ENCODE data around the gene RAPGEF4.

RAPGEF4 gene

GRCh38 chr2:173044686-173045085, 309.0 kb downstream of the RAPGEF4 start:
- Mint-ChIP-seq H3K4me3 (no peak overlapping the region), H3K27ac (no peak overlapping the region), H3K36me3 (no peaks in the 10 kb centered on the region), H3K9me3 (no peaks in the 10 kb centered on the region), H3K4me1 (no peaks in the 10 kb centered on the region), H3K27me3 (peaks cover 7% of the 10 kb centered on the region)
- ATAC-seq, result no peak

GRCh38 chr2:173045181-173045580, 309.5 kb downstream of the RAPGEF4 start:
- H3K36me3 Mint-ChIP-seq, result no peaks in the 10 kb centered on the region
- H3K27me3 Mint-ChIP-seq, result peaks cover 12% of the 10 kb centered on the region
- H3K27ac Mint-ChIP-seq, result no peak overlapping the region
- H3K4me1 Mint-ChIP-seq, result no peaks in the 10 kb centered on the region
- no peak overlapping the region for H3K4me3 Mint-ChIP-seq
- H3K9me3 Mint-ChIP-seq, result no peaks in the 10 kb centered on the region
- ATAC-seq, result no peak

- H3K27me3 Mint-ChIP-seq, result peaks cover 12% of the 10 kb centered on the region
- H3K9me3 Mint-ChIP-seq, result no peaks in the 10 kb centered on the region
- H3K27ac Mint-ChIP-seq, result no peak overlapping the region
- H3K4me3 Mint-ChIP-seq, result no peak overlapping the region
- ATAC-seq, result no peak
- H3K4me1 Mint-ChIP-seq, result no peaks in the 10 kb centered on the region
- no peaks in the 10 kb centered on the region for H3K36me3 Mint-ChIP-seq
These were observed 312.9 kb downstream of the RAPGEF4 start for GRCh38 chr2:173048522-173048896.

- no peaks in the 10 kb centered on the region for H3K9me3 Mint-ChIP-seq
- no peaks in the 10 kb centered on the region for H3K36me3 Mint-ChIP-seq
- H3K27me3 Mint-ChIP-seq, result peaks cover 12% of the 10 kb centered on the region
- H3K4me3 Mint-ChIP-seq, result no peak overlapping the region
- no peak for ATAC-seq
- no peaks in the 10 kb centered on the region for H3K4me1 Mint-ChIP-seq
- no peak overlapping the region for H3K27ac Mint-ChIP-seq
These were observed 313.4 kb downstream of the RAPGEF4 start for GRCh38 chr2:173048897-173049661.

- H3K9me3 Mint-ChIP-seq, result no peaks in the 10 kb centered on the region
- no peaks in the 10 kb centered on the region for H3K4me1 Mint-ChIP-seq
- H3K27ac Mint-ChIP-seq, result no peak overlapping the region
- ATAC-seq, result no peak
- H3K36me3 Mint-ChIP-seq, result no peaks in the 10 kb centered on the region
- peaks cover 12% of the 10 kb centered on the region for H3K27me3 Mint-ChIP-seq
- H3K4me3 Mint-ChIP-seq, result no peak overlapping the region
These were observed 314.2 kb downstream of the RAPGEF4 start for GRCh38 chr2:173049831-173050230.

- no peak overlapping the region for H3K4me3 Mint-ChIP-seq
- no peak for ATAC-seq
- no peak overlapping the region for H3K27ac Mint-ChIP-seq
- no peaks in the 10 kb centered on the region for H3K4me1 Mint-ChIP-seq
- no peaks in the 10 kb centered on the region for H3K9me3 Mint-ChIP-seq
- H3K27me3 Mint-ChIP-seq, result peaks cover 12% of the 10 kb centered on the region
- no peaks in the 10 kb centered on the region for H3K36me3 Mint-ChIP-seq
These were observed 315.0 kb downstream of the RAPGEF4 start for GRCh38 chr2:173050684-173051083.

GRCh38 chr2:173051463-173052215, 316.0 kb downstream of the RAPGEF4 start:
- no peak overlapping the region for H3K27ac Mint-ChIP-seq
- no peaks in the 10 kb centered on the region for H3K9me3 Mint-ChIP-seq
- H3K4me3 Mint-ChIP-seq, result no peak overlapping the region
- peaks cover 16% of the 10 kb centered on the region for H3K27me3 Mint-ChIP-seq
- ATAC-seq, result no peak
- no peaks in the 10 kb centered on the region for H3K4me1 Mint-ChIP-seq
- H3K36me3 Mint-ChIP-seq, result no peaks in the 10 kb centered on the region

- ATAC-seq, result no peak
- Mint-ChIP-seq H3K27ac (no peak overlapping the region), H3K27me3 (peaks cover 24% of the 10 kb centered on the region), H3K4me1 (no peaks in the 10 kb centered on the region), H3K4me3 (no peak overlapping the region), H3K9me3 (no peaks in the 10 kb centered on the region), H3K36me3 (no peaks in the 10 kb centered on the region)
These were observed 317.5 kb downstream of the RAPGEF4 start for GRCh38 chr2:173053043-173053699.

- Mint-ChIP-seq H3K27me3 (peaks cover 19% of the 10 kb centered on the region), H3K4me3 (no peak overlapping the region), H3K36me3 (no peaks in the 10 kb centered on the region), H3K4me1 (peaks cover 8% of the 10 kb centered on the region), H3K27ac (no peak overlapping the region), H3K9me3 (no peaks in the 10 kb centered on the region)
- no peak for ATAC-seq
These were observed 318.8 kb downstream of the RAPGEF4 start for GRCh38 chr2:173054466-173054865.

GRCh38 chr2:173056705-173057364, 321.2 kb downstream of the RAPGEF4 start:
- peaks cover 13% of the 10 kb centered on the region for H3K27me3 Mint-ChIP-seq
- ATAC-seq, result no peak
- no peaks in the 10 kb centered on the region for H3K36me3 Mint-ChIP-seq
- H3K4me3 Mint-ChIP-seq, result no peak overlapping the region
- H3K27ac Mint-ChIP-seq, result no peak overlapping the region
- peaks cover 17% of the 10 kb centered on the region for H3K4me1 Mint-ChIP-seq
- no peaks in the 10 kb centered on the region for H3K9me3 Mint-ChIP-seq

GRCh38 chr2:173058097-173058496, 322.5 kb downstream of the RAPGEF4 start:
- Mint-ChIP-seq H3K27ac (no peak overlapping the region), H3K27me3 (peaks cover 13% of the 10 kb centered on the region), H3K4me3 (no peak overlapping the region), H3K36me3 (no peaks in the 10 kb centered on the region), H3K4me1 (peaks cover 17% of the 10 kb centered on the region), H3K9me3 (no peaks in the 10 kb centered on the region)
- no peak for ATAC-seq

GRCh38 chr2:173058673-173059072, 323.0 kb downstream of the RAPGEF4 start:
- H3K27me3 Mint-ChIP-seq, result peaks cover 13% of the 10 kb centered on the region
- H3K27ac Mint-ChIP-seq, result no peak overlapping the region
- peaks cover 17% of the 10 kb centered on the region for H3K4me1 Mint-ChIP-seq
- H3K9me3 Mint-ChIP-seq, result no peaks in the 10 kb centered on the region
- no peaks in the 10 kb centered on the region for H3K36me3 Mint-ChIP-seq
- H3K4me3 Mint-ChIP-seq, result no peak overlapping the region
- ATAC-seq, result no peak

GRCh38 chr2:173059292-173059691, 323.6 kb downstream of the RAPGEF4 start:
- ATAC-seq, result no peak
- no peaks in the 10 kb centered on the region for H3K9me3 Mint-ChIP-seq
- H3K4me1 Mint-ChIP-seq, result peaks cover 17% of the 10 kb centered on the region
- no peak overlapping the region for H3K27ac Mint-ChIP-seq
- H3K27me3 Mint-ChIP-seq, result peaks cover 13% of the 10 kb centered on the region
- no peak overlapping the region for H3K4me3 Mint-ChIP-seq
- no peaks in the 10 kb centered on the region for H3K36me3 Mint-ChIP-seq

GRCh38 chr2:173059971-173060461, 324.4 kb downstream of the RAPGEF4 start:
- no peak overlapping the region for H3K4me3 Mint-ChIP-seq
- no peaks in the 10 kb centered on the region for H3K36me3 Mint-ChIP-seq
- H3K4me1 Mint-ChIP-seq, result peaks cover 17% of the 10 kb centered on the region
- no peak for ATAC-seq
- peaks cover 15% of the 10 kb centered on the region for H3K27me3 Mint-ChIP-seq
- no peak overlapping the region for H3K27ac Mint-ChIP-seq
- H3K9me3 Mint-ChIP-seq, result no peaks in the 10 kb centered on the region

- ATAC-seq, result no peak
- Mint-ChIP-seq H3K27ac (no peak overlapping the region), H3K4me1 (peaks cover 17% of the 10 kb centered on the region), H3K36me3 (no peaks in the 10 kb centered on the region), H3K4me3 (no peak overlapping the region), H3K9me3 (no peaks in the 10 kb centered on the region), H3K27me3 (peaks cover 24% of the 10 kb centered on the region)
These were observed 327.2 kb downstream of the RAPGEF4 start for GRCh38 chr2:173062801-173063200.
